Mucosa of stomach (tissue), 1 donor: ENCODE results near the gene MARCO.
"Not testable (repeated sequence)": the region's sequence is repeated elsewhere in the genome, so short reads cannot be mapped to it uniquely, and the experiment has no call there.

ENCODE experiments used
- H3K27me3 ChIP-seq: one replicate; pipeline ENCODE4 v1.7.0; 2013; ENCODE audit warnings: mild to moderate bottlenecking, low read length; ENCODE audit not compliant: control insufficient read depth, insufficient read depth
- H3K36me3 ChIP-seq: one replicate; pipeline ENCODE4 v1.7.0; 2013; ENCODE audit warnings: low read length; ENCODE audit not compliant: control insufficient read depth, insufficient read depth
- H3K4me1 ChIP-seq: one replicate; pipeline ENCODE4 v1.7.0; 2013; ENCODE audit warnings: mild to moderate bottlenecking, low read length; ENCODE audit not compliant: control insufficient read depth, insufficient read depth
- H3K4me3 ChIP-seq: one replicate; pipeline ENCODE4 v1.7.0; 2013; ENCODE audit warnings: low read length
- H3K9ac ChIP-seq: one replicate; pipeline ENCODE4 v1.7.0; 2013; ENCODE audit warnings: mild to moderate bottlenecking, low read length, moderate library complexity
- H3K9me3 ChIP-seq: one replicate; pipeline ENCODE4 v1.7.0; 2013; ENCODE audit warnings: mild to moderate bottlenecking, low read length, moderate library complexity; ENCODE audit not compliant: control insufficient read depth
- donor health status: Pancreatic carcinoma.

MARCO gene

DNA sequence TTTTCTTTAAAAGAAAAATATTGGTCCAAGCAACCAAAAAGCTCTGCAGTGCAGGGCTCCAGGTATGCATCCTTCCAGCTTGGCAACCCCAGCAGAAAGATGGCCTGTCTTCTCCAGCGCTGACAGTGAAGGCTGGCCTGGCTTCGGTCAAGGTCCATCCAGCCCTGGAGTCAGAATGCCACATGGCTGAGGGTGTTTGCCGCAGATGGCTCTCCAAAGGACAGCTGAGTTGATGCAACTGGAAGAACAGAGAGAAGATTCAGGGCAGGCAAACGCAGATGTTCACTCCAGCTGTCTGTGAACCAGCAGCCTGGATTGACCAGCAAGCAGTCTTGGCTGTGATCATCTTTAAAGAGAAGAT is 51.4 kb downstream of the MARCO start:
- no peaks in the 10 kb centered on the region for H3K9me3 ChIP-seq
- H3K9ac ChIP-seq, result no peak overlapping the region
- H3K4me1 ChIP-seq, result no peaks in the 10 kb centered on the region
- H3K36me3 ChIP-seq, result no peaks in the 10 kb centered on the region
- H3K27me3 ChIP-seq, result no peaks in the 10 kb centered on the region
- no peak overlapping the region for H3K4me3 ChIP-seq

DNA sequence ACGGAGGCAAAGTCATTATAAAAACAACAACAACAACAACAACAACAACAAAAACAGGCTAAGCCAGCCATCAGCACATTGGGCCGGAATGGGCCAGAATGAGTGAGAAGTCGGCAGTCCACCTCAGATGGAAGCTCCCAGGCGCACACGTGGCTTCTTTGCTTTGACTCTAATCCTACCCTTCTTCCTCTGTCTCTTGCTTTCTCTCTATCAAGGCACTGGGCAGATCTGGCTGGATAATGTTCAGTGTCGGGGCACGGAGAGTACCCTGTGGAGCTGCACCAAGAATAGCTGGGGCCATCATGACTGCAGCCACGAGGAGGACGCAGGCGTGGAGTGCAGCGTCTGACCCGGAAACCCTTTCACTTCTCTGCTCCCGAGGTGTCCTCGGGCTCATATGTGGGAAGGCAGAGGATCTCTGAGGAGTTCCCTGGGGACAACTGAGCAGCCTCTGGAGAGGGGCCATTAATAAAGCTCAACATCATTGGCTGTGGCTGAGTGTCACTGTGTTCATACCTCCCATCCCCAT is 52.2 kb downstream of the MARCO start:
- Histone ChIP-seq H3K36me3 (no peaks in the 10 kb centered on the region), H3K27me3 (no peaks in the 10 kb centered on the region), H3K4me3 (no peak overlapping the region)

DNA sequence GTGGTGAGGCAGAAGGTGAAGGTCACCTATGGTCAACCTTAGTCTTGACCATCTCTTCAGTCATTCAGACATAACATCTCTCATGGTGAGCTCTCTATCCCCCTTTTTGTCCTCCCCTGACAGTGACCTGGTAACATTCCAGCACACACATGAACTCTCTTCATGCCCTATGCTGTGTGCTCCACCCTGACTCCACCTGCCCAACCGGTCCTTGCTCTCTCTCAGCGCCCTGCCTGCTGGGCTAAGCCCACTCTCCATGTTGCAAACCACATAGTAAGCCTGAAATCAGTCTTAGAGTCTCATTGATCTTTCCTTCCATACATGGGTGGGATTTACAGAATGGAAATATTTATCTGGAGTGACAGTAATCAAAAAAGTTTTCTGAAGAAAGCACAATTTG is 52.8 kb downstream of the MARCO start:
- Histone ChIP-seq H3K27me3 (no peaks in the 10 kb centered on the region), H3K9ac (no peak overlapping the region), H3K9me3 (no peaks in the 10 kb centered on the region), H3K4me1 (no peaks in the 10 kb centered on the region), H3K36me3 (no peaks in the 10 kb centered on the region), H3K4me3 (no peak overlapping the region)

More for the DNA sequence above, 52.2 kb downstream of the MARCO start:
- H3K4me1 ChIP-seq, result no peaks in the 10 kb centered on the region
- H3K9me3 ChIP-seq, result no peaks in the 10 kb centered on the region
- H3K9ac ChIP-seq, result no peak overlapping the region

DNA sequence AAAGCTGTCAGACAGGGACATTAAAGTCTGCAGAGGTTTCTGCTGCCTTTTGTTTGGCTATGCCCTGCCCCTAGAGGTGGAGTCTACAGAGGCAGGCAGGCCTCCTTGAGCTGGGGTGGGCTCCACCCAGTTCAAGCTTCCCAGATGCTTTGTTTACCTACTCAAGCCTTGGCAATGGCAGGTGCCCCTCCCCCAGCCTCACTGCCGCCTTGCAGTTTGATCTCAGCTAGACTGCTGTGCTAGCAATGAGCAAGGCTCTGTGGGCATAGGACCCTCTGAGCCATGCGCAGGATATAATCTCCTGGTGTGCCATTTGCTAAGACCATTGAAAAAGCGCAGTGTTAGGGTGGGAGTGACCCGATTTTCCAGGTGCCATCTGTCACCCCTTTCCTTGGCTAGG is 61.9 kb downstream of the MARCO start:
- not testable (repeated sequence) for H3K4me1 ChIP-seq, H3K9me3 ChIP-seq, H3K4me3 ChIP-seq, H3K9ac ChIP-seq, H3K36me3 ChIP-seq, H3K27me3 ChIP-seq

DNA sequence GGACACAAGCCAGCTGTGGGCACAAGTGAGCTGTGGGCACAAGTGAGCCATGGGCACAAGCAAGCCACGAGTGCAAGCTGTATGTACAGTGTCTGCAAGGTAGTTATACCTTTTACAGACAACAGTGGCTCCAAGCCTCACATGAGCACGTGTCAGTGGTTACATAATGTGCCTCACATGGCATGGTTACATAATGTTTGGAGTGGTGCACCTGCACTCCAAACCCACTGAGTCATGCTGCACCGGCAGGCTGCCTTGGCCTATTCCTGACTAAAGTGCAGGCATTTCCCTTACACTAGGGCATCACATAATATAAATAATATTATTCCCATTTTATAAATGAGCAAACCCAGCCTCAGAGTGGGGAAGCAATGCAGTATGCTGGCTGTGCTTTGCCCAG is 62.6 kb downstream of the MARCO start:
- no peak overlapping the region for H3K9ac ChIP-seq
- peaks cover 4% of the 10 kb centered on the region for H3K27me3 ChIP-seq
- no peaks in the 10 kb centered on the region for H3K36me3 ChIP-seq
- no peaks in the 10 kb centered on the region for H3K9me3 ChIP-seq
- H3K4me1 ChIP-seq, result no peaks in the 10 kb centered on the region
- H3K4me3 ChIP-seq, result no peak overlapping the region

DNA sequence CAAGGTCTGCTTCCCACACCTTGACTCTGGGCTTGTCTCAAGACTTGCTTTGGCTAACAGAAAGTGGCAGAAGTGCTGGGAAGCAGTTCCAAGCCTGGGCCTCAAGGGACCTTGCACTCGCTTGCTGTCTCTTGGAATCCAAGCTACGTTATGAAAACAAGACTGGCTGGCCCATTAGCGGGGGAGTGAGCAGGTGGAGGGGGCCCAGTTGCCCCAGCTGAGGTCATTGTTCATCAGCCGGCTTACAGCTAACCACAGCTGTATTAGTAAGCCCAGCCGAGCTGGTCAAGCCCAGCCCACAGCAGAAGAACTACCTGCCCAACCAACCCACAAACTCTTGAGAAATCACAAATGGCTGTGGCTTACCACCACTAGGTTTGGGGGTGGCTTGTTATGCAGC is 63.1 kb downstream of the MARCO start:
- Histone ChIP-seq H3K4me3 (no peak overlapping the region), H3K27me3 (peaks cover 7% of the 10 kb centered on the region), H3K9me3 (no peaks in the 10 kb centered on the region), H3K9ac (no peak overlapping the region), H3K36me3 (no peaks in the 10 kb centered on the region), H3K4me1 (no peaks in the 10 kb centered on the region)

DNA sequence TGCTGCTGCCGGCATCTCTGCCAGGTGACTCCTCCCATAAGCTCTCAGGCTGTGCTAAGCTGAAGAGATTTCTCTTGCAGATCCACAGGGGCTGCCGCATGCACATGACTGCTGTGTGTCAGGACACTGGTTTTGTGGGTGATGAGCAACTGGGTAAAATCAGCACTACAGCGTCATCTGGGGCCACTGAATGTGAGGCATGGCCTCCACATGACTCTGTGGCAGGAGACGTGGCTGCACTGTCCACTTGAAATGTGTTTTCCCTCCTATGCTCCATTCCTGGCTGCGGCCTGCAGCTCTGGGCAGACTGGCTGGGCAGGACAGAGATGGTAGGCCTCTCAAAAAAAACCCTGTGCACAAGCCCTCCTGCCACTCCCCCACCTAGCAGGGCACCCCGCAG is 63.6 kb downstream of the MARCO start:
- Histone ChIP-seq H3K36me3 (no peaks in the 10 kb centered on the region), H3K9me3 (no peaks in the 10 kb centered on the region), H3K4me3 (no peak overlapping the region), H3K27me3 (peaks cover 12% of the 10 kb centered on the region), H3K4me1 (no peaks in the 10 kb centered on the region), H3K9ac (no peak overlapping the region)

DNA sequence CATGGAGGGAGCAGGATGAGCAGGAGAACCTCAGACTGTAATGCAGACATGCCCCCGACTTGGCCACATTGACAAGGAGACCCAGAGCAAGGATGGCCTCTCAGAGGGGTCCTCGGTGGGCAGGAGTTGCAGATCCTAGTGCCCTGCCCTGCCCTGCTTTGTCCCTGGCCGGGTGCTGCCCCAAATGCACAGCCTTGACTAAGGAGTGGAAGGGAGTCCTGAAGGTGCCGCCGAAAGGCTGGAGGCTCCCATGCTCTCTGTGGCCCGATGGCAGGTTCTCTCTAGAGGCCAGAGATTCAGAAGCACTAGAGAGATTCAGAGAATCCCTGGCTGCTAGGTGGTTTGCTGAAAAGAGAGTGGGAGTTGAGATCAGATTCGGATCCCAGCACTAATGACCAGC is 64.4 kb downstream of the MARCO start:
- Histone ChIP-seq H3K36me3 (no peaks in the 10 kb centered on the region), H3K27me3 (peaks cover 13% of the 10 kb centered on the region), H3K9ac (no peak overlapping the region), H3K4me1 (no peaks in the 10 kb centered on the region), H3K4me3 (no peak overlapping the region), H3K9me3 (no peaks in the 10 kb centered on the region)

DNA sequence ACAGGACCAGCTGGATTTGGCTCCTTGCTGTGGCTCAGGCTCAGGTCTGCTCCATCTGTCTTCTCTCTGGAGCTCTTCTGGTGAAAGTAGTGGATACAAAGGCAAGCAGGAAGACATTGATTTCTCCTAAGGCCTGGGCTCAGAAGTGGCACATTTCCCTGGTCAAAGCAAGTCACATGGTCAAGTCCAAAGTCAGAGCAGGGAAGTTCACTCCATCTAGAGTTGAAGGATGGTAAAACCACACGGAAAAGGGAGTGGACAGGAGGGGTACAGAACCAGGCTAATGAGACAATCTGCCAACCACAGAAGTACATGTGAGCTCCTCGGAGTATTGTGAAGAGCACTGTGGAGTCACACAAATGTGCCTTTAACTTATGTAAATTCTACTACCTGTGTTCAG is 66.1 kb downstream of the MARCO start:
- no peaks in the 10 kb centered on the region for H3K4me1 ChIP-seq
- H3K9me3 ChIP-seq, result no peaks in the 10 kb centered on the region
- no peak overlapping the region for H3K4me3 ChIP-seq
- H3K9ac ChIP-seq, result no peak overlapping the region
- H3K36me3 ChIP-seq, result no peaks in the 10 kb centered on the region
- H3K27me3 ChIP-seq, result peaks cover 24% of the 10 kb centered on the region

DNA sequence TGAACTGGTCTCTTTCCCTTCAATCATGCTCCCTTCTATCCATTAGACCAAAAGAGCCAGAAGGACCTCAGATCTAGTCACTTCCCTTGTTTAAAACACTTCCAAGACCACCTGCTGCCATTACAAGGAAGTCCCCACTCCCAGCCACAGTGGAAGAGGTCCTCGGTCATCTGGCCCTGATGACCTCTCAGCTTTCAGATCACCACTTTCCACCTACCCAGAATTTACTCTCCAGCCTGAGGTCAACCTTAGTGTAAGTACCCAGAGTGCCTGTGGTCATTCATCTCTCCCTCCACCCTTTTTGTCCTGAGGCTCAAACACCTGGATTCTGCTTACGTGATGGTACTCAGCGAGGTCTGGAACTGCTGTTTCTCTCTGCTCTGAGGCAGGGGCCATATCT is 67.1 kb downstream of the MARCO start:
- no peaks in the 10 kb centered on the region for H3K36me3 ChIP-seq
- H3K4me1 ChIP-seq, result no peaks in the 10 kb centered on the region
- no peaks in the 10 kb centered on the region for H3K9me3 ChIP-seq
- H3K27me3 ChIP-seq, result peaks cover 24% of the 10 kb centered on the region
- no peak overlapping the region for H3K4me3 ChIP-seq
- H3K9ac ChIP-seq, result no peak overlapping the region

DNA sequence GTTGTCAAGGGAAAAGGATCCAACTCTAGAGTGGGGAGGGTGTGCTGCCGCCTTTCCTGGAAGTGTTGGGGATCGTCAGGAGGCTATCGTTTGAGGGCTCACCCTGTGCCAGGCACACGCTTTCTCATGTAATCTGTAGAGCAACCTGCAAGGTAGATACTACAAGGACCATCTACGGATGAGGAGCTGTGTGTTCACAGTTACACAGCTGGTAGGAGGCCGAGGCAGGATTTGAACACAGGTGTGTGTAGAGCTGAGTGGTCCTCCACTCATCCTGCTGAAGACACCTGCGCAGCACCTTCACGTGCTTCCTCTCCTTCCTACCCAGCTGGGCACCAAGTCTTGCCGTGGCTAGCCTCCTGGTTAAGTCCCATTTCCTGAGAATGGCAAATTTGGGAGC is 68.3 kb downstream of the MARCO start:
- Histone ChIP-seq H3K4me1 (no peaks in the 10 kb centered on the region), H3K9me3 (no peaks in the 10 kb centered on the region), H3K4me3 (no peak overlapping the region), H3K27me3 (peaks cover 24% of the 10 kb centered on the region), H3K36me3 (no peaks in the 10 kb centered on the region), H3K9ac (no peak overlapping the region)

DNA sequence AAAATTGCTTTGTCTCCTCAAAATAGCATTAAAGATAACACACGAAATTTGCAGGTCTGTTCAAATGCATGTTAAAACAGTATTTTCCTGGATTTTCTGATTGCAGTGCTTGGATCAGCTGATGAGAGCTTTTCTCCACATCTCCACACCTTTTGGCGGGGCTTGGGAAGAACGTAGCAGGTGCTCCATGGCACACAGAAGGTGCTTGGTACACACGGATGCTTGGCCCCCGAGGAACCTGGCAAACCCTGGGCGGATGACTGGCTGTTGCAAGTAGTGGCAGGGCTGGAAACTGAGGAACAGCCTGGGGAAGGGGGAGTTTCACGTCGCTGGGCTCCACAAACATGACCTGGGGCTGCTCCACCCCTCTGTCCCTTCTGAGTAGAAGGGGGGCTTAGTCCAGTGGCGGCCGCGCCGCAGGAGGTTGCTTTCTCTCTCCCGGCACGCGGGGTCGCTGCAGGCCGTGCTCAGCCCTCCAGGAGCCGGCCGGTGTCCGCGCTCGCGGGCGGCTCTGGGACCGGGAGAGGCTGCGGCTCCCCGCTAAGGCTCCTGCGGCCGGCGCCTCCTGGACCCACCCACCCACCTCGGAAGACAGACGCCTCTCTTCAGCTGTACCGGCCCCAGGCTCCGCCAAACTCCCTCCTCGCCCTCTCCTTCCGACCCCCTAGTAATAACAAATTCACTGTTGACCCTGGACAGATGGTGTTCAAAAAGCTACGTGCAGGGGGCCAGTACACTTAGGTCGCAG is 69.3 kb downstream of the MARCO start:
- Histone ChIP-seq H3K27me3 (peaks cover 24% of the 10 kb centered on the region), H3K36me3 (no peaks in the 10 kb centered on the region), H3K9me3 (no peaks in the 10 kb centered on the region), H3K9ac (no peak overlapping the region), H3K4me3 (no peak overlapping the region), H3K4me1 (no peaks in the 10 kb centered on the region)

DNA sequence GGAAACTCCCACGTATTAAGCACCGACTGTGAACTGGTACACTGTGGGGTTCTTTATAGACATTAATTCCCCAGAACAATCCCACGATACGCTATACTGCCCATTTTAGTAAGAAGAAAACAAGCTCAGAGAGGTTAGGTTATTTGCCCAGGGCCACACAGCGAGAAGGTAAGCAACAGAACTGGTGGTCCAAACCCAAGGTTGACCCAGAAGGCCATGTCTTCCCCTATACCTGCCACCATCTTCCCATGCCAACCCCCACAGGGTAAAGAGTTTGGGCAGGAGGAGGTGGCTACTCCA is 69.9 kb downstream of the MARCO start:
- Histone ChIP-seq H3K27me3 (peaks cover 24% of the 10 kb centered on the region), H3K9ac (no peak overlapping the region), H3K4me1 (no peaks in the 10 kb centered on the region), H3K4me3 (no peak overlapping the region), H3K36me3 (no peaks in the 10 kb centered on the region), H3K9me3 (no peaks in the 10 kb centered on the region)
